NCI-H146 (cell line): Measurements from ENCODE around the gene GPS1.

Experiments used
- DNase-seq: peaks from one replicate; lab custom pipeline; 2025; lab: John Stamatoyannopoulos, UW

Gene GPS1

DNA sequence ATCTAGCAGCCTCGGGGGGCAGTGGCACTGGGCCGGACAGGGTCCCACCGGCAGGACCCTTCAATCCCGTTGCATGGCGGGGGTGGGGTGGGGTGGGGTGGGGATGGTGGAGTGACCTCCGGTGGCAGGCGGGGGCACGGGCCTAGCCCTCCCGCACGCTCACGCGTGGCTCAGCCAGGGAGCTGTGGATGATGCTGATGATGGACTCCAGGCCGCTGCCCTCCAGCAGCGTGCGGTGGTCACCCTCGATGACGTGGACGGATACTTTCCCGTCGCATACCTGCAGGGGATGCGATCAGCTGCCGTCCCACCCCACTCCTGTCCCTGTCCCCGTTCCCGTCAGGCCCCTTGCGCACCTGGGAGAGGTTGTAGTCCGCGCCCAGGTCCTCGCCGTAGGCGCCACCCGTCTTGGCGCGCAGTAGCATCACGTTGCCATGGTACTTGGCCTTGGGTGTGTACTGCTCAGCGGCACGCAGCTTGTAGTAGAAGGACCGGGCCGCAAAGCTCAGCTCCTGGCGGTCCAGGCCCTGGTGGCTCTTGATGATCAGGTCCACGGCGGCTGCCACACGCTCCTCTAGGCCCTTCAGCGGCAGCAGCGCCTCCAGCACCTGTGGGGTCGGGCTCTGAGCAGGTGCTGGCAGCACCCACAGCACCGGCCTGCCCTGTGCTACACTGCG, 27.4 kb downstream of the GPS1 start:
- no peak for DNase-seq

DNA sequence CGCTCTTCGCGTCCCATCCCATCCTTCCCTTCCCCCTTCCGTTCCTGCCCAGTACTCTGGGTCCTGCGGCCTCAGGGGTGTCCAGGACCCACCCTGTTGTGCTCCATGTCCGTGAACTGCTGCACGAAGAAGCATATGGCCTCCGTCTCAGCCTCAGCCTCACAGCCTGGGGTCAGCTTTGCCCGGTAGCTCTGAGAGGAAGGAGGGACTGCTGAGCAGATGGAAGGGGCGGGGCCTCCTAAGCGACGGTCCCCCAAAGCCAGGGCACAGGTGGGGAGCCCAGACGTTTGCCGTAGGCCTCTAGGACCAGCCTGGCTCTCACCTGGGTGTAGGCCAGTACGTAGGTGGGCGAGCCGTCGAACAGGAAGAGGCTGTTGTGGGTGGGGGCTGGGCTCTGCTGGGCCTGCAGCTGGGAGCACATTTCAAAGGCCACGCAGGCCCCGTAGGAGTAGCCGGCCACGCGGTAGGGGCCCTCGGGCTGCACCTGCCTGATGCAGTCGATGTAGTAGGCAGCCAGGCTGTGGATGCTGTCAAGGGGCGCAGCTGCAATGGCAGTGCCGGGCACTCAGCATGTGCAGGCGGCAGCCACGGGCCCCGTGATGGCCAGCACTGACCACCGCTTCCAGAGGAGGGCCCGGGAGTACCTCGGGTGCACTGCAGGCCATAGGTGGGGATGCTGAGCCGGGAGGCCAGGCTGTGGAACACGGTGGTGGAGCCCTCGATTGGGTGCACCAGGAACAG, 28.5 kb downstream of the GPS1 start:
- DNase-seq = no peak

DNA sequence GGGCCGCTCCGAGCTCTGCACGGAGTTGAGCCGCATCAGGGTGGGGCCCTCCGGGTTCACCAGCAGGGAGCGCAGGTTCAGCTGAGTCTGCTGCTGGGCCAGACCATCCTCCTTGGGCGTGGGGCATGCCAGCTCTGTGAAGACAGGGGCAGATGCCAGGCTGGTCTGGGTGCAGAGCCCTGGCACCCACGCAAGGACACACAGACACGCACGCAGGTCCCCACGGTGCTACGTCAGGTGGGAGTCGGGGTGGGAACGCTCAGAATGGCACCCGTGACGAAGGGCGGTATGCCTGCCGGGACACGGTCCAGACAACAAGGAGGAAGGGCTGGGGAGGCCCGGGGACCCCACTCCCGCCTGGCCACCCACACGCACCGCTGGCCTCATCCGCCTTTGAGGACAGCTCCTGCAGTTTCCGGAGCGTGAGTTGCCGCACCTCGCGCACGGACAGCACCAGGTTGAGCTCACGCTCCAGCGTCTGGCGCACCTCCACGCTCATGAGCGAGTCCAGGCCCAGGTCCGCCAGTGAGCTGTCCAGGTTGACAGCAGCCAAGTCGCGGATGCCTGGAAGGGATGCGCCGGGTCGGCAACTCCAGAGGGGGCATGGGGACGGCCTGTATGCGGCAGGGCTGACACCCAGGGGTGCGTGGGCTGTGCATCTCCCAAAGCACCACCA, 29.2 kb downstream of the GPS1 start:
- DNase-seq = no peak

DNA sequence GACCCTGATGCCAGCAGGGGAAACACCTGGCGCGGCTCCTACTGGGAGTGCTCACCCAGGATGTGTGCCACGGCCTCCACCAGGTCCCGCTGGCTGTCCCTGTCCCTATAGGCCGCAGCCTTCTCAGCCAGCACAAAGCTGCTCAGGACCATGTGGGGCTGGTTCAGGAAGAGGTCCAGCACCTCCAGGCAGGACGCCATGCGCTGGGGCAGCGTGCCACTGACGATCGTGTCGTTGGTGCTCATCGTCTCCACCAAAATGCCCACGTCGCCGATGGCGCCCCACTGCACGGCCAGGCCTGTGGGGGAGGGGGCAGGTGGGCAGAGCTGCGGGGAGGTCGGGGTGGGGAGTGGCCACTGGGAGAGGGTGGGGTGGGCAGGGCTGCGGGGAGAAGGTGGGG, 29.8 kb downstream of the GPS1 start:
- DNase-seq = no peak

DNA sequence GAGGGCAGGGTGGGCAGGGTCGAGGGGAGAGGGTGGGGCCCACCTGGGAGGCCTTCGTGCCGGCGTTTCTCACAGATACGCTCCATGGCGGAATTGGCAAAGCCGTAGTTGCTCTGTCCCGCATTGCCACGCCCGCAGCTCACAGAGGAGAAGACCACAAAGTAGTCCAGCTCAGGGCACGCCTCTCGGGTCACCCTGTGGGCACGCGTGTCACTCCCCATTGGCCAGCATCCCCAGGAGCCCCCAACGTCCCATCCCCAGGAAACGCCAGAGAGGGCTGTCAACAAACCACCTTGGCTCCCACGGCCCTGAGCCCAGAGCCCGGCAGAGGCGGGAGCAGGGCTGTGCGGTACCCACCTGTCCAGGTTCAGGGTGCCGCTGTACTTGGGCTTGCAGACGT, 30.3 kb downstream of the GPS1 start:
- DNase-seq = no peak

DNA sequence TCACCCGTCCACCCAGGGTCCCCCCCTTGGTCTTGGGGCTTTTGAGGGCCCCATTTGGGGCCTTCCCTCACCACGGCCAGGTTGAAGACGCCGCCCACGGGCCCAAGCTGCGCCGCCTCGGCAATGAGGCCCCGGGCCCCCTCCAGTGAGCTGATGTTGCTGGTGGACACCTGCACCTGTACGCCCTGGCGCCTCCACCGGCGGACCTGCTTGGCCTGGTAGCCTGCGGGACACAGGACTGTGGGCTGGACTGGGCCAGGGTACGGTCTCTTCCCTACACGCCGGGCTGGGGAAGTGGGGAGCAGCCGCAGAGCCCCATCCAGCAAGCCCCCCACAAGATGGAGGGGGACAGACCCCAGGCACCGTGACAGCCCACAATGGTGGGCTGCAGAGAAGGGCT, 30.8 kb downstream of the GPS1 start:
- DNase-seq = no peak

DNA sequence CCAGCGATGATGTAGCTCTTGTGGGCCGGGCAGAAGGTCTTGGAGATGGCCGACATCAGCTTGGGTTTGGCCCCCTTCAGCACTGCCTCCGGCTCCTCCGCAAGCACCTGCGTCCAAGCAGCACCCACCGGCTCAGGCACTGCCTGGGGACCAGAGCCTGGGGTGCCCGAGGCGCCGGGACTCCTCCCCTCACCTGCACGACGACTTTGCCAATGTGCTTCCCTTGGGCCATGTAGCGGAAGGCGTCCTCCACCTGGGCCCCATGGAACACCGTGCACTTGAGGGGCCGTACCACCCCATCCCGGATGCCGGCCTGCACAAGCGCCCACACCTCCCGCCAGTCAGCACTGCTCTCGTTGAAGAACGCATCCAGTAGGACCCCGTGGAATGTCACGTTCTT, 31.3 kb downstream of the GPS1 start:
- DNase-seq = no peak

DNA sequence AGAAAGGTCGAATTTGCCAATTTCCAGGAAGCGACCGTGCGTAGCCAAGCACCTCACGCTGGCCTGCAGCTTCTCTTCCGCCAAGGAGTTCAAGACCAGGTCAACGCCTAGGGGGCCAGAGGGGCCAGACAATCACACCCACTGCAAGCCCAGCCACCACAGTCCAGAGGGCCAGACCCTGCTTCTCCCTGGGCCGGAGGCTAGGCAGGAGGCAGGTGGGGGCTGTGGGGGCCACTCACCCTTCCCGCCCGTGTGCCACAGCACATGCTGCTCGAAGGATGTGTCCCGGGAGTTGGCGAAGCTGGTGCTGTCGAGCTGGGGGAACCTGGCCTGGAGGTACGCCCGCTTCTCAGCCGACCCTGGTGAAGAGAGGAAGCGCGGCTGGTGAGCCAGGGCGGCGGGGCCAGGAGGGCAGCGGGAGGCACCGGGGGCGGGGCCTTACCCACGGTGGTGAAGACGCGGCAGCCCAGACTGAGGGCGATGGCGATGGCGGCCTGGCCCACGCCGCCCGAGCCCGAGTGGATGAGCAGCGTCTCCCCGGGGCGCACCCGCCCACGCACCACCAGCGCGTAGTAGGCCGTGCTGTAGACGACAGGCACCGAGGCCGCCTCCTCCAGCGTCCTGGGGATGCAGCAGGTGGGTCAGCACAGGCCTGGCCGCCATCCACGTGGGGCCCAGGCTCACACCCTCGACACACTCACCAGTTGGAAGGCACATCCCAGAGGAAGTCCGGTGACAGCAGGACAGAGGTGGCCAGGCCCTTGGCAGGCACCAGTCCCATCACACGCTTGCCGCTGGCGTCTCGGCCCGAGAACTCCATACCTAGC, 32.0 kb downstream of the GPS1 start:
- no peak for DNase-seq

DNA sequence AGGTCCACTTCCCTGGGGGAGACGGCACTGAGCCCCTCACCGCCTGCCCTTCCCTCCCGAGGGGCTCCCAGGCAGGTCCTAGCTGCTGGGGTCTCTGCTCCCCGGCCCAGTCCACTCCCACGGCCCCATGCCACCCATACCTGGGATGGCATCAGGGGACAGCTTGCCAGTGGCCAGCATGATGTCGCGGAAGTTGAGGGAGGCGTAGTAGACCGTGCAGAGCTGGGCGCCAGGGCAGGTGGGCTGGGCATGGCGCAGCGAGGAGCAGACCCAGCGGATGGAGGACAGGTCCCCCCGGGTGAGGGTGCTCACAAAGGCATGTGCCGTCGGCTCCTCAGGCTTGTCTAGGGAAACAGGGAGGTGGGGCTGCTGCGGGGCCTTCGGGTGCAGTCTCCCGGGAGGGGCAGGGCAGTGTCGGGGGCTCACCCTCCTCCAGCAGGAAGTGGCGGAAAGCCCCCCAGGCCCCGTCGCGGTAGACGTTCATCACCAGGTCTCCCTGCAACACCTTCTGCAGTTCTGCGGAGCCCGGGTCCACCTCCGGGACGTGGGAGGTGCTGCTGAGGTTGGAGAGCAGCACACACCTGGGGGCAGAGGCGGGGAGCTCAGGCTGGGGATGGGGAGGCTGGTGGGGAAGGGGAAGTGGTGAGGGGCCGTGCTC, 32.8 kb downstream of the GPS1 start:
- DNase-seq = no peak

DNA sequence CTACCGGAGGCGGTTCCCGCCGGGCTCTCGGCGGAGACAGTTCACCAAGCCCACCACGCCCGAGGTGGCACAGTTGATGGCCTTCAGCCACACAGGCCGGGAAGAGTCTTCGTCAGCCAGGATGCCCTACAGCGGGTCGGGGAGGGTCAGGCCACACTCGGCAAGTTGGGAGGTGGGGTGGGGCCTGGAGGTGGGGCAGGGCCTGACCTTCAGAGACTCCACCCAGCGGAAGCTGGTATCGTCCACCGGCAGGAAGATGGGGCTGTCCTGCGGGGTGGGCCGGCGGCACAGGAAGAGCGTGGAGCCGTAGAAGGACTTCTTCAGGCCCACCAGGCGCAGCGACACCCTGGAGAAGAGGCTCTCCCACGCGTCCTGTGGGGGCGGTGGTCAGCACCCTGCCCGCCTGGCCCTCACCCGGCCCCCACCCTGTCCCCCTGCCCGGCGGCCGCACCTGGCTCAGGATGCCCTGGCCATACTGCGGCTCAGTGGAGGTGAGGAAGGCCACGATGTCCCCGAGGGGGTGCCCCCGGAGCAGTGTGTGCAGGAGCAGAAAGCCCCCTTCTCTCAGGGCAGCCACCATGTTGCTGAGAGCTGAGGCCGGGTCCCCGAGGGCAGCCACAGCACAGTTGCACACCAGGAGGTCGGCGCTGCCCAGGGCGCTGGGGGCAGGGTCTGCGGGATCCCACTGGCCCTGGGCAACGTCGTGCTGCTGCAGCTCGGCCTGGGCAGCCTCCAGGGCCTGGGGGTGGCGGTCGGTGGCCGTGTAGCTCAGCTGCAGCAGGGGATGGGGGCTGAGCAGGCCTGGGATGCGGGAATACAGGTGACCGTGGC, 33.5 kb downstream of the GPS1 start:
- no peak for DNase-seq

DNA sequence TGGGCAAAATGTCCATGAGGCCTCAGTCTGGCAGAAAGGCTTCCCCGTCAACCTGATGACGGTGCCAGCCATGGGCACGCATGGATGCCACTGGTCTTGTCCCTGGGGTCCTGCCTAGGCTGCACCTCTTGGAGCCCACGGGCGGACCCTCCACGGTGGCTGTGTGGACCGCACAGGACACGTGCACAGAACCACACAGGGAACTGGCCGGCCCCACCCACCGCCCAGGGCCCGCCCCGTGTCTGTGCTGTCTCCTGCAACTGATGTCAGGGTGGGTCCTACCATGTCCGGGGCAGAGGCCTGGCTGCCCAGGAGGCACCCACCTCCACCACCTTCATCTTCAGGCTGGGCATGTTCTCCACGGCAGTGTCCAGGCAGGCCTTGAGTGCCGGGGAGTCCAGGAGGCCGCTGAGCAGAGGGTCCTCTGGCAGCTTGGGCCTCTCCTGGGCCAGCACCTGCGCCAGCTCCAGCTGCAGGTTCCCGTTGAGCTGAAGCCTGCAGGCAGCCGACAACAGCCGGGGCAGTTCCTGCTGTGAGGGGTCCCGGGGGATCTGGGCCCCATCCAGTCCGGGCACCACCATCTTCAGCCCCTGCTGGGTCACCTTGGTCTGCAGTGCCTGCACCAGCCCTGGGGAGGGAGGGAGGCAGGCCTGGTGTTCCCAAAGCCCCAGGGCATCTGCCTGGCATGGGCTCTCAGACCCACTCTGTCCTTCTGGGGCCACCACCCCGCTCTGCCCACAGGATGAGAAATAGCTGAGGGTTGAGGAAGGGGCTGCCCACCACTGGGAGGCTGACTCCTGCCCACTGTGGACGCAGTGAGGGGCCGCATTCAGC, 34.5 kb downstream of the GPS1 start:
- no peak for DNase-seq

DNA sequence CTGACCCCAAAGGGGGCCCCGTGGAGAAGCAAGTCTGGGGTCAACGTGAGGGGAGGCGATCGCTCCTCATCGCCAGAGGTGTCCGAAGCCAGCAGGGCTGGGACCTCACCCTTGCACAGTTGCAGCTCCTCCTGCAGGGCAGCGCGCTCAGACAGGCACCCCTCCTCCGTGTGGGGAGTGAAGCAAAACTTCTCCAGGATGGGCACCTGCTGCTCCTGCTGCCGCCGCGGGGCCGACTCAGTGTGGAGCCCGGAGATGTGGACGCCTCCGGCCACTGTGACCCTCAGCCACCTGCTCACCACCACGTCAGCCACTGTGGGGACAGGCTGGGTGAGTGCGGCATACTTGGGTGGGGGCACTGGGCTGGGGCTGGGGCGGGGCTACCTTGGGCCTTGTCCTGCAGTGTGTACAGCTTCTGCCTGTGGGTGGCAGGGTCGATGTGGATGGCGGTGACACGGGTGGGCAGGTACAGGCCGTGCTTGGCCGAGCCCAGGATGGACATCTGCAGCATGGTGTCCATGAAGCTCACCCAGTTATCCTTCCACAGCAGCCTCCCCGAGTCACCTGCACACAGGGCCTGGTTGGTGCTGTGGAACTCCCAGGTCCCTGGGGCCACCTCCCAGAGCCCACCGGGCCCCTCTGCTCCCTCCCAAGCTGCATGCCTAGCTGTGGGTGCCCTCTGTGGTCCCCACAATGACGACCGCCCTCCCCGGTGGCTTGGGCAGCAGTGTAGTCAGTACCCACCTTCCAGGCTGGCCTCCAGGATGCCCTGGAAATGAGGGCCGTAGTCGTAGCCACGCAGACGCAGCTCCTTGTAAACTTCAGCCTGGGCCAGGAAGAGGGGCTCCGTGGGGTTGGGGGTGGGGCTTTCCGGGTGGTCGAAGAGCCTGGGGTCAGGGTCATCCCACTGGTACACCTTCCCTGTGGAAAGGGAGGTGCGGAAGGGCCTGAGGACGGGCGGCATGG, 35.5 kb downstream of the GPS1 start:
- DNase-seq = no peak

DNA sequence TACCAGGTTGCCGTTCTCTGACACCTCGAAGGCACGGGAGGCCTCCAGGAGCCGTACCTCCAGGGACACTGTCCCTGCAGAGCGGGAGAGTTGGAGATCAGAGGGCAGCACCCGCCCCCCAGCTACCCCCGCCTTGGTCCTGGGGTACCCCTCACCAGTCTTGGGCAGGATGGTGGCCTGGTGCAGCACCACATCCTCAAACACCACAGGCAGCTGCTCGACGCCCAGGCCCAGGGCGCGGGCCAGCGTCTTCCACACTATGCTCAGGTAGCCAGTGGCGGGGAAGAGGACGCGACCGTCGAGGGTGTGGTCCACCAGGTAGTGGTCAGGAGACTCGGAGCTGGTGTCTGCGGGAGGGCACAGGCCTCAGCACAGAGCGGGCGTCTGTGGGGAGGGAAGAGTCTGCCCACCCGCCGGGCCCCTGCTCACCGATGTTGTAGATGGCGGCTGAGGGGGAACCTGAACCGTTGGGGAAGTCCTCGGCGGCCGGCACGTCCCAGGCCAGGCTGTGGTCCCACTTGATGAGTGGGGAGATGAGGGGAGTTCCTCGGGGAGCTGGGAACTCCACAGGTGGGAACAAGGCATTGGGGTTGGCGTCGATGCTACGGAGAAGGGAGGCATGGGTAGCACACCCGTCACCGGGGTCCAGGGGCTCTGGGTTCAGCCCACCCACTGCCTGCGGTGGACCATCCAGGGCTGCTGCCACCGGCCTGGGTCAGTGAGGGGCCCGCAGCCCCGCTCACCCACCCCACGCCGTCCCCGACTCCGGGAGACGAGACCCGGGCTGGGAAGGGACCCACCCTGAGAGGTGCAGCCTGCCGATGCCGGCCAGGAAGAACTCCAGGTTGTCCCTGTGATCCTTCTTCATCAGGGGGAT, 36.5 kb downstream of the GPS1 start:
- no peak for DNase-seq

DNA sequence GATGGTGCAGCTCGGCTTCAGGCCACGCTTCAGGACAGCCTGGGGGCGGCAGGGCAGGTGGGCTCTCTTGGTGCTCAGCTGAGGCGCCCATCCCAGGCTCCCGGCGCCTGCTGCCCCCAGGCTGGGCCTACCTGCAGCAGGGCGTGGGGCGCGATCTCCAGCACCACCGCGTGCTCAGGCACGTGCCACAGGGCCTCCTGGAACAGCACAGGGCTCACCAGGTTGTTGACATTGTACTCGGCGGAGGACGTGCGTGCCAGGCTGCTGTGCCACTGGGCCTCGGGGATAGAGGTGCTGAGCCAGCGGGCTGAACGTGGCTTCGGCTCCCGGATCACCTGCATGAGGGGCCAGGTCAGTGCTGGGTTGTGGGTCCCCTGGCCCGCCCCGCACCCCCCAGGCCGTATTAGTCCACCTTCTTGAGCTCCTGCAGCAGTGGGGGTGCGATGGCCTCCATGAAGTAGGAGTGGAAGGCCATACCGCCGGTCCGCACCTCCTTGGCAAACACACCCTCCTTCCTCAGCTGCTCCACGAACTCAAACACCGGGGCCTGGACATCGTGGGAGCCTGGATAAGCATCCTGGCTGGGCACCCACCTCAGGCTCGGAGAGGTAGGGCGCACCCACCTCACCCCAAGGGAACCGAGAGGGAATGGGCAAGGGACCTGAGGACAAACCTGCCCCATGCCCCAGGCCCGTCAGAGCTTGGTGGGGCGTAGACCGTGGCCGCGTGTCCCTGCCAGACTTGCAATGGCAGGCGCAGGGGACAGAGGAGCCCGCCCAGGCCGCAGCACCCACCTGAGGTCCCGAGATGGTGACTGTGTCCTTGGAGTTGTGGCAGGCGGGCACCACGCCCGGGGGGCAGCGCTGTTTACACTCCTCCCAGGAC, 37.4 kb downstream of the GPS1 start:
- no peak for DNase-seq

DNA sequence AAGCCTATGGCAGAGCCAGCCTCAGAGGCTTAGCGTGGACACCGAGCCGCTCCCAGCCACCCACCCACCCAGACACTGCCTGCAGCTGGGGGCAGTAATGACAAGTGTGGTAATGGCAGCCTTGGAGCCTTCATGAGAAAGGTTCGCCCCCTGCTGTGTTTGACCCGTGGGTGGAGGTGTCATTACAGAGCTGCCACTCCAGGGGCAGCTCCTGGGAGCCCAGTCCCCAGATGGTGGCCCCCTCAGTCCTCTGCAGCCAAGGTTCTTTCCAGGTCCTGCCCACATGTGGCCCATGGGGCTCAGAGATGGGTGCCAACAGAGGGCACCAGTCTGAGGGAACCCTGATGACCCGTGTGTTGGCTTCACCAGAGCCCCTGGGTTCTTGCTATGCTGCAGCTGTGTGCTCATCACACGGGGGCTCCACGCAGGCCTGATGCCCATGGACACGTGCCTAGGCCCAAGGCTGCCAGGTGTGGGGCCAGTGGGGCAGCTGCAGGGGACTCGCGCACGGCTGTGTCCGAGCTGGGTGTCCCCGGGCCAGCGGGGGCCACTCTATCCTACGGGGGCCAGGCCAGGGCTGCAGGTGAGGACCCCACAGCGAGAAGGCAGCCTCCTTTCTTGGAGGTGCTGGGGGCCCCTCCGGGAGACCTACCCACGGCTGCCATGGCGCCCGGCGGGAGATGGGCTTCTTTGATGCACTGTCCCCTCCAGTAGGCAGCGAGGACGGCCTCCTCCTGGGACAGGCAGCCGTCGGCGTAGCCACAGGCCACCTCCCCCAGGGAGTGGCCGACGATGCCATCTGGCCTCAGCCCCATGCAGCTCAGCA, 38.2 kb downstream of the GPS1 start:
- no peak for DNase-seq
